ENCODE measurements around the gene SH2D3C.

SH2D3C gene

GRCh38 chr9:127778280-127779135 is at the start of gene SH2D3C:
Gene SH2D3C, minus strand, starts transcription at chr9:127778666. Its CDS starts 39 bp downstream, at chr9:127778627.
- no peak for DNase-seq (ENCODE audit: low spot score in 2 of 2)
- Mint-ChIP-seq H3K27ac (ENCODE audit: low read depth) (peak within 1 kb of the TSS; percentile 95), H3K4me1 (peaks cover 53% of the 10 kb centered on the region), H3K4me3 (peak within 1 kb of the TSS; percentile 96), H3K27me3 (no peaks in the 10 kb centered on the region), H3K36me3 (ENCODE audit: insufficient read depth) (peaks cover 37% of the 10 kb centered on the region), H3K9me3 (no peaks in the 10 kb centered on the region)
- ATAC-seq (replicated peaks; ENCODE audit: extremely low read depth, poor library complexity, severe bottlenecking): peak; percentile 15

- no peaks in the 10 kb centered on the region for H3K27me3 Mint-ChIP-seq
- ATAC-seq (replicated peaks; ENCODE audit: extremely low read depth, poor library complexity, severe bottlenecking) (no peak), DNase-seq (ENCODE audit: low spot score in 2 of 2) (no peak)
- peak overlapping the region; percentile 77 for H3K27ac Mint-ChIP-seq (ENCODE audit: low read depth)
- no peaks in the 10 kb centered on the region for H3K9me3 Mint-ChIP-seq
- no peak overlapping the region for H3K4me3 Mint-ChIP-seq
- H3K4me1 Mint-ChIP-seq: peaks cover 6% of the 10 kb centered on the region
- peaks cover 26% of the 10 kb centered on the region for H3K36me3 Mint-ChIP-seq (ENCODE audit: insufficient read depth)
Observed at GRCh38 chr9:127826253-127826913, 47.9 kb upstream of the SH2D3C start.

GRCh38 chr9:127825319-127826051 is 47.0 kb upstream of the SH2D3C start:
- no peak overlapping the region for H3K4me3 Mint-ChIP-seq
- no peaks in the 10 kb centered on the region for H3K27me3 Mint-ChIP-seq
- no peaks in the 10 kb centered on the region for H3K9me3 Mint-ChIP-seq
- no peak overlapping the region for H3K27ac Mint-ChIP-seq (ENCODE audit: low read depth)
- ATAC-seq (replicated peaks; ENCODE audit: extremely low read depth, poor library complexity, severe bottlenecking): no peak
- H3K4me1 Mint-ChIP-seq: peaks cover 6% of the 10 kb centered on the region
- peaks cover 27% of the 10 kb centered on the region for H3K36me3 Mint-ChIP-seq (ENCODE audit: insufficient read depth)
- no peak for DNase-seq (ENCODE audit: low spot score in 2 of 2)

- ATAC-seq (replicated peaks; ENCODE audit: extremely low read depth, poor library complexity, severe bottlenecking) (no peak), DNase-seq (ENCODE audit: low spot score in 2 of 2) (no peak)
- Mint-ChIP-seq H3K27ac (ENCODE audit: low read depth) (no peak overlapping the region), H3K9me3 (no peaks in the 10 kb centered on the region), H3K4me3 (no peak overlapping the region), H3K4me1 (no peaks in the 10 kb centered on the region), H3K27me3 (no peaks in the 10 kb centered on the region), H3K36me3 (ENCODE audit: insufficient read depth) (peaks cover 19% of the 10 kb centered on the region)
Observed at GRCh38 chr9:127822108-127822507, 43.6 kb upstream of the SH2D3C start.

GRCh38 chr9:127818574-127818973 is 40.1 kb upstream of the SH2D3C start:
- Mint-ChIP-seq H3K4me3 (no peak overlapping the region), H3K9me3 (no peaks in the 10 kb centered on the region), H3K36me3 (ENCODE audit: insufficient read depth) (peaks cover 15% of the 10 kb centered on the region), H3K27ac (ENCODE audit: low read depth) (no peak overlapping the region), H3K27me3 (no peaks in the 10 kb centered on the region), H3K4me1 (no peaks in the 10 kb centered on the region)
- DNase-seq (ENCODE audit: low spot score in 2 of 2) (no peak), ATAC-seq (replicated peaks; ENCODE audit: extremely low read depth, poor library complexity, severe bottlenecking) (no peak)

- Mint-ChIP-seq H3K4me1 (no peaks in the 10 kb centered on the region), H3K27ac (ENCODE audit: low read depth) (peak overlapping the region; percentile 43), H3K27me3 (no peaks in the 10 kb centered on the region), H3K4me3 (no peak overlapping the region), H3K36me3 (ENCODE audit: insufficient read depth) (peaks cover 16% of the 10 kb centered on the region), H3K9me3 (no peaks in the 10 kb centered on the region)
- ATAC-seq (replicated peaks; ENCODE audit: extremely low read depth, poor library complexity, severe bottlenecking) (no peak), DNase-seq (ENCODE audit: low spot score in 2 of 2) (no peak)
Observed at GRCh38 chr9:127817881-127818434, 39.5 kb upstream of the SH2D3C start.

- Mint-ChIP-seq H3K9me3 (no peaks in the 10 kb centered on the region), H3K36me3 (ENCODE audit: insufficient read depth) (peaks cover 20% of the 10 kb centered on the region), H3K27ac (ENCODE audit: low read depth) (peak overlapping the region; percentile 43), H3K27me3 (no peaks in the 10 kb centered on the region), H3K4me3 (no peak overlapping the region), H3K4me1 (no peaks in the 10 kb centered on the region)
- DNase-seq (ENCODE audit: low spot score in 2 of 2) (no peak), ATAC-seq (replicated peaks; ENCODE audit: extremely low read depth, poor library complexity, severe bottlenecking) (no peak)
Observed at GRCh38 chr9:127816728-127817127, 38.3 kb upstream of the SH2D3C start.

GRCh38 chr9:127816362-127816725 is 37.9 kb upstream of the SH2D3C start:
- Mint-ChIP-seq H3K4me1 (no peaks in the 10 kb centered on the region), H3K4me3 (no peak overlapping the region), H3K9me3 (no peaks in the 10 kb centered on the region), H3K27ac (ENCODE audit: low read depth) (no peak overlapping the region), H3K36me3 (ENCODE audit: insufficient read depth) (peaks cover 17% of the 10 kb centered on the region), H3K27me3 (no peaks in the 10 kb centered on the region)
- DNase-seq (ENCODE audit: low spot score in 2 of 2): no peak
- ATAC-seq (replicated peaks; ENCODE audit: extremely low read depth, poor library complexity, severe bottlenecking): no peak

GRCh38 chr9:127815512-127816361 is 37.3 kb upstream of the SH2D3C start:
- no peaks in the 10 kb centered on the region for H3K4me1 Mint-ChIP-seq
- H3K27me3 Mint-ChIP-seq: no peaks in the 10 kb centered on the region
- H3K36me3 Mint-ChIP-seq (ENCODE audit: insufficient read depth): peaks cover 15% of the 10 kb centered on the region
- ATAC-seq (replicated peaks; ENCODE audit: extremely low read depth, poor library complexity, severe bottlenecking): no peak
- DNase-seq (ENCODE audit: low spot score in 2 of 2): no peak
- H3K9me3 Mint-ChIP-seq: no peaks in the 10 kb centered on the region
- H3K27ac Mint-ChIP-seq (ENCODE audit: low read depth): no peak overlapping the region
- no peak overlapping the region for H3K4me3 Mint-ChIP-seq

GRCh38 chr9:127814619-127815511 is 36.4 kb upstream of the SH2D3C start:
- H3K27ac Mint-ChIP-seq (ENCODE audit: low read depth): peak overlapping the region; percentile 58
- no peak for ATAC-seq (replicated peaks; ENCODE audit: extremely low read depth, poor library complexity, severe bottlenecking)

GRCh38 chr9:127813686-127814226 is 35.3 kb upstream of the SH2D3C start:
- Mint-ChIP-seq H3K4me3 (no peak overlapping the region), H3K36me3 (ENCODE audit: insufficient read depth) (peaks cover 23% of the 10 kb centered on the region), H3K4me1 (no peaks in the 10 kb centered on the region), H3K27me3 (no peaks in the 10 kb centered on the region), H3K27ac (ENCODE audit: low read depth) (peak overlapping the region; percentile 16), H3K9me3 (no peaks in the 10 kb centered on the region)
- ATAC-seq (replicated peaks; ENCODE audit: extremely low read depth, poor library complexity, severe bottlenecking) (no peak), DNase-seq (ENCODE audit: low spot score in 2 of 2) (no peak)

More at GRCh38 chr9:127814619-127815511, 36.4 kb upstream of the SH2D3C start:
- H3K4me1 Mint-ChIP-seq: no peaks in the 10 kb centered on the region
- DNase-seq (ENCODE audit: low spot score in 2 of 2): no peak
- peaks cover 18% of the 10 kb centered on the region for H3K36me3 Mint-ChIP-seq (ENCODE audit: insufficient read depth)
- no peaks in the 10 kb centered on the region for H3K9me3 Mint-ChIP-seq
- no peaks in the 10 kb centered on the region for H3K27me3 Mint-ChIP-seq
- no peak overlapping the region for H3K4me3 Mint-ChIP-seq

All from central memory CD8-positive, alpha-beta T cell (primary cell).